Muscle of leg (tissue), 11 donors: ENCODE results near the gene RNU6-8. TPM values are rescaled to one million over a fixed set of nuclear protein-coding genes. Genes with fewer than 3 reads are reported as not detected.

ENCODE experiments used
- DNase-seq: peaks from one replicate; pipeline ENCODE4 v3.0.0; 2013
- H3K27ac ChIP-seq: one replicate; pipeline ENCODE4 v1.5.1; 2013; ENCODE audit warnings: mild to moderate bottlenecking, low read length, control low read depth
- H3K27me3 ChIP-seq: one replicate; pipeline ENCODE4 v1.6.1; 2013; ENCODE audit warnings: low read length; ENCODE audit not compliant: control insufficient read depth, insufficient read depth
- H3K36me3 ChIP-seq: one replicate; pipeline ENCODE4 v1.6.1; 2013; ENCODE audit warnings: low read length; ENCODE audit not compliant: control insufficient read depth, insufficient read depth
- H3K4me1 ChIP-seq: one replicate; pipeline ENCODE4 v1.6.1; 2013; ENCODE audit warnings: low read length; ENCODE audit not compliant: control insufficient read depth, insufficient read depth
- H3K4me3 ChIP-seq: one replicate; pipeline ENCODE4 v1.5.1; 2013; ENCODE audit warnings: low read length, control low read depth
- H3K9me3 ChIP-seq: replicated peaks from 2 replicates; pipeline ENCODE4 v1.6.1; 2013; ENCODE audit warnings: low read depth, low read length; ENCODE audit not compliant: control insufficient read depth
- WGBS: methylation state at CpG from one replicate; pipeline ENCODE4 v1.1.5; 2013; ENCODE audit warnings: missing lambda C conversion rate; ENCODE audit not compliant: insufficient coverage; 5-methylcytosine and 5-hydroxymethylcytosine counted together
- polyA plus RNA-seq, 8 donors: library from polyadenylated mRNA; unstranded; fragments of 120-200 nt; gene quantifications; one replicate each; pipeline versions ENCODE4 v1.2.1 to v1.2.3, GENCODE V29; 2013; ENCODE audit warnings: inconsistent platforms in 1 of 8, low replicate concordance in 1 of 8; ENCODE audit not compliant: insufficient read length in 8 of 8, insufficient read depth in 1 of 8
- total RNA-seq: library from RNA; stranded (reverse); fragments of 120-200 nt; gene quantifications from one replicate; pipeline ENCODE4 v1.2.4, GENCODE V29; 2013

Gene RNU6-8
- total and polyA plus RNA-seq, 9 donors: not detected

- Histone ChIP-seq H3K27ac (no peak overlapping the region), H3K4me3 (no peak overlapping the region), H3K36me3 (no peaks in the 10 kb centered on the region), H3K27me3 (no peaks in the 10 kb centered on the region), H3K4me1 (no peaks in the 10 kb centered on the region), H3K9me3 (no peaks in the 10 kb centered on the region)
- DNase-seq: no peak
- 63% methylated on average over 1 of the region's 2 CpGs for WGBS
Observed at GRCh38 chr14:32230695-32231280, 27.7 kb upstream of the RNU6-8 start.

- H3K27me3 ChIP-seq: no peaks in the 10 kb centered on the region
- no peaks in the 10 kb centered on the region for H3K9me3 ChIP-seq
- no peak for DNase-seq
- H3K4me1 ChIP-seq: no peaks in the 10 kb centered on the region
- H3K4me3 ChIP-seq: no peak overlapping the region
- no peak overlapping the region for H3K27ac ChIP-seq
- no peaks in the 10 kb centered on the region for H3K36me3 ChIP-seq
- no CpG with 5 or more reads among the region's 3 CpGs for WGBS
Observed at GRCh38 chr14:32230181-32230580, 27.1 kb upstream of the RNU6-8 start.

DNA sequence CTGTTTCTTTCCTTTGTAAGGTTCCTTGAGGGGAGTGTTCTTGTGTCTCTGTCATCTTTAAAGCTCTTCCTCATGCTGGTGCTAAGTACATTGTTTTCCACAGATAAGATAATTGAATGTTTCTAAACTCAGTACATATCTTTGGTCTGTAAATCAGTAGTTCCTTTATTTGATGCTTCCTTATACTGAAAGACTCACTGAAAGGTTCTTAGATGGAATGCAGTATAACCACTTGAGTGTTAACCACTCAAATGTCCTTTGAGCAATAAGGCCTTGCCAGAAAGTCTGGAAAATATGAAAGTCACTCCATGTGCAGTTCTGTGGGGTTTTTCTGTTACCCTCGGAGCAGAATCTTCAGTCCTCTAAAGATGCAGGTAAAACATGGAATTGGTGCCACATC is 23.0 kb upstream of the RNU6-8 start:
- H3K4me1 ChIP-seq: no peaks in the 10 kb centered on the region
- WGBS: no CpG with 5 or more reads among the region's 1 CpG
- no peaks in the 10 kb centered on the region for H3K36me3 ChIP-seq
- no peaks in the 10 kb centered on the region for H3K27me3 ChIP-seq
- no peak overlapping the region for H3K4me3 ChIP-seq
- no peaks in the 10 kb centered on the region for H3K9me3 ChIP-seq
- no peak overlapping the region for H3K27ac ChIP-seq
- no peak for DNase-seq

DNA sequence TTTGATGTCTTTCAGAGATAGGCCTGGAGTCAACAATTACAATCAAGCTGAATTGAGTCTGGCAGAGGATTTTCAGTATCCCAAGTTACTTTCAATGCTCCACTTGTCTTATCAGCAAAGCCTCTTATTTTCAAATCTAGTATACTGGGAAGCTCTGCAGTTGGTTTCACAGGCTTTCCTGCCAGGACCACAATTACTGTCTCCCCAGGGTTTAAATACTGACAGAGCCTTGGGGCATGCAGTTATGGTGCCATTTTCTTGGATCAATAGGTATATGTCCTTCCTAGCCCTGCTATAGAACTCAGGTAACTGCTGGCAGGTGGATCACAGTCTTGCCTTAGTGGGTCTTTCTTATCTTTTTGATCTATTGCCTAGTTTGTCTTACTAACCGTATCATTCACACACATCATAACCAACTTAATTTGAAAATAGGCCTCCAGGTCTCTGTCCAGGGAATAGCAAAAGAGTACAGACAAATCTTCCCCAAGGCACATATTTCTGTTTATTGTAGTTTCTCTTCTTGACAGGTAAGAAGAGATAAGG is 22.4 kb upstream of the RNU6-8 start:
- H3K4me1 ChIP-seq: no peaks in the 10 kb centered on the region
- H3K36me3 ChIP-seq: no peaks in the 10 kb centered on the region
- no CpG with 5 or more reads among the region's 1 CpG for WGBS
- no peaks in the 10 kb centered on the region for H3K27me3 ChIP-seq
- no peak overlapping the region for H3K4me3 ChIP-seq
- DNase-seq: no peak
- H3K9me3 ChIP-seq: no peaks in the 10 kb centered on the region
- H3K27ac ChIP-seq: no peak overlapping the region

DNA sequence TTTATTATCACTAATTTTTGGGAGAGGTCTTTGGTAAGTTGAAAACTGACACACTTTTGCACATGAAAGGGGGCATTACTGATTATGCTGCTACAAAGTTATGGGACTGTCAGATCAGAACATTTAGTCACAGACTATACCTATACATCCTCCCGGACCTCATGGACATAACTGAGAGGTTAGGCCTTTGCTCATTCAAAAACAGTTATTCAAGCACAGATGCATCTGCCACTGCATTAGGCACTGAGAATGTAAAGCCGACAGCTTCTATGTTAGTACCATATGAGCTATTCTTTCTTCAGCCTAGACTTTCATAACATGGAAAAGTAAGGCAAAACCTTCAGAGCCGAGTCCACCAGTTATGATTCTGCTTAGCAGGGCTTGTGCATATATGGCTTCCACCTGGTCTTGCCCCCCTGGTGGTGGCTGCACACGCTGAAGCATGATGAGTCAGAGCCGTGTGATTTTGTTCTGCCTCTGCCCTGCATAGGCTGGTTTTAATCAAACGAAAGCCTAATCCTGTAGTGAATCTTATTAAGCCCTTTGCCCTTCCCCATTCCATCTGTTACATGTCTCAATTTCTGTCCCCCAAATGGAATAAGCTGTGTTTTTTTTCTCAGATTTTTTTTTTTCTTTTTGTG is 21.8 kb upstream of the RNU6-8 start:
- Histone ChIP-seq H3K36me3 (no peaks in the 10 kb centered on the region), H3K27me3 (no peaks in the 10 kb centered on the region), H3K4me1 (no peaks in the 10 kb centered on the region), H3K4me3 (no peak overlapping the region), H3K9me3 (no peaks in the 10 kb centered on the region), H3K27ac (no peak overlapping the region)
- 30% methylated on average over 4 of the region's 6 CpGs for WGBS
- no peak for DNase-seq

- H3K27me3 ChIP-seq: no peaks in the 10 kb centered on the region
- H3K4me1 ChIP-seq: no peaks in the 10 kb centered on the region
- DNase-seq: no peak
- no peak overlapping the region for H3K4me3 ChIP-seq
- H3K27ac ChIP-seq: no peak overlapping the region
- no peaks in the 10 kb centered on the region for H3K9me3 ChIP-seq
- WGBS: 0% methylated on average over 1 of the region's 5 CpGs
- no peaks in the 10 kb centered on the region for H3K36me3 ChIP-seq
Observed at GRCh38 chr14:32217301-32217700, 14.2 kb upstream of the RNU6-8 start.

- DNase-seq: no peak
- Histone ChIP-seq H3K9me3 (no peaks in the 10 kb centered on the region), H3K27ac (no peak overlapping the region), H3K36me3 (no peaks in the 10 kb centered on the region), H3K4me3 (no peak overlapping the region), H3K4me1 (no peaks in the 10 kb centered on the region), H3K27me3 (no peaks in the 10 kb centered on the region)
Observed at GRCh38 chr14:32212833-32213232, 9.8 kb upstream of the RNU6-8 start.

- no peak overlapping the region for H3K27ac ChIP-seq
- no peaks in the 10 kb centered on the region for H3K9me3 ChIP-seq
- H3K27me3 ChIP-seq: no peaks in the 10 kb centered on the region
- no peak for DNase-seq
- no peaks in the 10 kb centered on the region for H3K36me3 ChIP-seq
- 100% methylated on average over 1 of the region's 3 CpGs for WGBS
- H3K4me3 ChIP-seq: no peak overlapping the region
- H3K4me1 ChIP-seq: no peaks in the 10 kb centered on the region
Observed at GRCh38 chr14:32211068-32211404, 8.0 kb upstream of the RNU6-8 start.

GRCh38 chr14:32209471-32209870 is 6.4 kb upstream of the RNU6-8 start:
- Histone ChIP-seq H3K27ac (no peak overlapping the region), H3K27me3 (no peaks in the 10 kb centered on the region), H3K4me1 (no peaks in the 10 kb centered on the region), H3K9me3 (no peaks in the 10 kb centered on the region), H3K36me3 (no peaks in the 10 kb centered on the region), H3K4me3 (no peak overlapping the region)
- no peak for DNase-seq

DNA sequence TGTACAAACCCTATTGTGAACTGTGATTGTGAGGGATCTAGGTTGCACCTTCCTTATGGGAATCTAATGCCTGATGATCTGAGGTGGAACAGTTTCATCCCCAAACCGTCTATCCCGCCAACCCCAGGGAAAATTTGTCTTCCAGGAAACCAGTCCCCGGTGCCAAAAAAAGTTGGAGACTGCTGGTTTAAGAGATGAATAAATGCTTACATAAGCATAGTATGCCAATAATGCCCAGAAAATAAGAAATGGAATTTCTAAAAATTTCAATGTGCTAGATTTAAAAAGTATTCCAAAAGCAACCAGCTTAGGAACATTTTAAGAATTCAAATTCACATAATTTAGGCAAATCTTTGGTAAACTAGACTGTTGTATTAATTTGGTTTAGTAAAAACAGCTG is 5.4 kb upstream of the RNU6-8 start:
- H3K4me3 ChIP-seq: no peak overlapping the region
- DNase-seq: no peak
- H3K27ac ChIP-seq: no peak overlapping the region
- no peaks in the 10 kb centered on the region for H3K36me3 ChIP-seq
- WGBS: no CpG with 5 or more reads among the region's 3 CpGs
- peaks cover 3% of the 10 kb centered on the region for H3K4me1 ChIP-seq
- H3K9me3 ChIP-seq: no peaks in the 10 kb centered on the region
- no peaks in the 10 kb centered on the region for H3K27me3 ChIP-seq

DNA sequence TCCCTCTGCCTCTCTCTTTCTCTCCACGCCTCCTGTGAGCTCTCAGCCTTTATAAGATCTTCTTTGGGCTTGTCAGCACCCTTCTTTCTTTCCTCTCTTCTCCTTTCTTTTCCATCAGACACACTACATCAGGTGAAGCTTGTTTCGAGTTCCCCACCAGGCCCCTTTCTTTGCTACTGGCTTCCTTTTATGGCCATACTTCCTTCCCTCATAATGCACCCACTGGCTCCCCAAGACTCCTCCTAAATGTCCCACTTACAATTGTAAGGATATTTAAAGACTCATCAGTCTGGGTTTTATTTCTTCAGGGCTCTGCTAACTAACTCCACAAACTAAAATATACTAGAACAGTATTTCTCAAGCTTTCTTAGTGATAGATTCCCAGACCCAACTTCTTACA is 3.5 kb upstream of the RNU6-8 start:
- WGBS: 51% methylated on average over 2 of the region's 2 CpGs
- no peak overlapping the region for H3K4me3 ChIP-seq

More for the DNA sequence above, 3.5 kb upstream of the RNU6-8 start:
- Histone ChIP-seq H3K36me3 (no peaks in the 10 kb centered on the region), H3K27me3 (no peaks in the 10 kb centered on the region), H3K4me1 (peaks cover 7% of the 10 kb centered on the region), H3K9me3 (no peaks in the 10 kb centered on the region), H3K27ac (no peak overlapping the region)
- DNase-seq: no peak
